Vagina (tissue), 2 donors: Measurements from ENCODE around the gene SBDS. TPM values are rescaled to one million over a fixed set of nuclear protein-coding genes. Genes with fewer than 3 reads are reported as not detected.

Source experiments
- DNase-seq, 2 donors: peaks; one replicate each; pipeline ENCODE4 v3.0.0-alpha.2; 2017; ENCODE audit errors: extremely low spot score in 2 of 2
- H3K27ac ChIP-seq: fragments of 200-600 bp; sonication (generic); one replicate; pipeline ENCODE4 v1.5.1; 2019
- H3K27me3 ChIP-seq: fragments of 200-600 bp; sonication (generic); one replicate; pipeline ENCODE4 v1.5.1; 2019
- H3K36me3 ChIP-seq, 2 donors: fragments of 200-600 bp; sonication (generic); one replicate each; pipeline ENCODE4 v1.5.1; 2017 to 2019
- H3K4me1 ChIP-seq: fragments of 200-600 bp; sonication (generic); one replicate; pipeline ENCODE4 v1.5.1; 2019
- H3K4me3 ChIP-seq, 2 donors: fragments of 200-600 bp; sonication (generic); 1 replicate in 1 of 2; 2 replicates in 1 of 2; pipeline ENCODE4 v1.5.1; 2016 to 2019
- H3K9me3 ChIP-seq: fragments of 200-600 bp; sonication (generic); one replicate; pipeline ENCODE4 v1.5.1; 2019
- CTCF ChIP-seq, 3 experiments: fragments of 450-650 bp in 2 of 3; fragments of 200-600 bp in 1 of 3; sonication (generic) in 1 of 3; IDR thresholded peaks; one replicate each; pipeline ENCODE4 v1.5.1; 2017 to 2019; ENCODE audit warnings: antibody characterized with exemption in 3 of 3, mild to moderate bottlenecking in 2 of 3, moderate library complexity in 2 of 3
- POLR2A ChIP-seq, 2 donors: fragments of 450-650 bp; IDR thresholded peaks; one replicate each; pipeline ENCODE4 v1.6.1; 2017; ENCODE audit warnings: antibody characterized with exemption in 2 of 2, mild to moderate bottlenecking in 2 of 2, moderate library complexity in 2 of 2
- POLR2AphosphoS5 ChIP-seq, 2 donors: sonication (generic); formaldehyde crosslinking; IDR thresholded peaks; one replicate each; pipeline ENCODE4 v1.9.0; 2017; ENCODE audit warnings: antibody characterized with exemption in 2 of 2, mild to moderate bottlenecking in 2 of 2, low read depth in 1 of 2; ENCODE audit not compliant: insufficient read depth in 1 of 2
- intact Hi-C: fragments of 100-400 bp; cut with DNase I; formaldehyde crosslinking; loops from one replicate; pipeline ENCODE4 v1.15.1; 2023
- total RNA-seq: library from RNA; depleted of rRNA; stranded (reverse); fragments of >200 nt; gene quantifications from one replicate; pipeline ENCODE4 v1.2.3, GENCODE V29; 2016

Gene SBDS
- total RNA-seq, 1 donor from 2014 or later = 79.8 TPM

- H3K27me3 ChIP-seq = no peaks in the 10 kb centered on the region
- TF ChIP-seq CTCF (IDR thresholded peaks at IDR 0.05) (no peak), POLR2A (IDR thresholded peaks at IDR 0.05) (no peak), POLR2AphosphoS5 (IDR thresholded peaks at IDR 0.05; ENCODE audit: insufficient read depth in 1 of 2, low read depth in 1 of 2) (no peak)
- H3K27ac ChIP-seq = no peak overlapping the region
- intact Hi-C loops = no loop called here
- no peak for DNase-seq
- H3K4me1 ChIP-seq = no peaks in the 10 kb centered on the region
- no peaks in the 10 kb centered on the region for H3K9me3 ChIP-seq
- peaks cover 0 to 24% of the 10 kb centered on the region in 2 donors for H3K36me3 ChIP-seq
- H3K4me3 ChIP-seq = no peak overlapping the region
Measured at GRCh38 chr7:66961096-66961495, 34.3 kb downstream of the SBDS start.

GRCh38 chr7:66960192-66960591, 35.2 kb downstream of the SBDS start:
- Histone ChIP-seq H3K4me3 (no peak overlapping the region), H3K27ac (no peak overlapping the region), H3K4me1 (no peaks in the 10 kb centered on the region), H3K9me3 (no peaks in the 10 kb centered on the region), H3K27me3 (no peaks in the 10 kb centered on the region), H3K36me3 (peaks cover 0 to 33% of the 10 kb centered on the region in 2 donors)
- TF ChIP-seq POLR2A (IDR thresholded peaks at IDR 0.05) (no peak), POLR2AphosphoS5 (IDR thresholded peaks at IDR 0.05; ENCODE audit: insufficient read depth in 1 of 2, low read depth in 1 of 2) (no peak), CTCF (IDR thresholded peaks at IDR 0.05) (no peak)
- intact Hi-C loops = no loop called here
- DNase-seq = no peak

- intact Hi-C loops = no loop called here
- TF ChIP-seq POLR2A (IDR thresholded peaks at IDR 0.05) (no peak), POLR2AphosphoS5 (IDR thresholded peaks at IDR 0.05; ENCODE audit: insufficient read depth in 1 of 2, low read depth in 1 of 2) (no peak), CTCF (IDR thresholded peaks at IDR 0.05) (no peak)
- no peak overlapping the region for H3K27ac ChIP-seq
- no peaks in the 10 kb centered on the region for H3K9me3 ChIP-seq
- no peak overlapping the region for H3K4me3 ChIP-seq
- H3K36me3 ChIP-seq = peaks cover 0 to 45% of the 10 kb centered on the region in 2 donors
- DNase-seq = no peak
- no peaks in the 10 kb centered on the region for H3K27me3 ChIP-seq
- no peaks in the 10 kb centered on the region for H3K4me1 ChIP-seq
Measured at GRCh38 chr7:66958538-66959350, 36.6 kb downstream of the SBDS start.

- Histone ChIP-seq H3K4me1 (no peaks in the 10 kb centered on the region), H3K9me3 (no peaks in the 10 kb centered on the region), H3K27me3 (no peaks in the 10 kb centered on the region), H3K4me3 (no peak overlapping the region), H3K36me3 (peaks cover 0 to 55% of the 10 kb centered on the region in 2 donors), H3K27ac (no peak overlapping the region)
- TF ChIP-seq POLR2AphosphoS5 (IDR thresholded peaks at IDR 0.05; ENCODE audit: insufficient read depth in 1 of 2, low read depth in 1 of 2) = no peak
- TF ChIP-seq CTCF (IDR thresholded peaks at IDR 0.05) = no peak
- no peak for TF ChIP-seq POLR2A (IDR thresholded peaks at IDR 0.05)
- DNase-seq = no peak
- intact Hi-C loops = no loop called here
Measured at GRCh38 chr7:66957595-66958290, 37.6 kb downstream of the SBDS start.

DNA sequence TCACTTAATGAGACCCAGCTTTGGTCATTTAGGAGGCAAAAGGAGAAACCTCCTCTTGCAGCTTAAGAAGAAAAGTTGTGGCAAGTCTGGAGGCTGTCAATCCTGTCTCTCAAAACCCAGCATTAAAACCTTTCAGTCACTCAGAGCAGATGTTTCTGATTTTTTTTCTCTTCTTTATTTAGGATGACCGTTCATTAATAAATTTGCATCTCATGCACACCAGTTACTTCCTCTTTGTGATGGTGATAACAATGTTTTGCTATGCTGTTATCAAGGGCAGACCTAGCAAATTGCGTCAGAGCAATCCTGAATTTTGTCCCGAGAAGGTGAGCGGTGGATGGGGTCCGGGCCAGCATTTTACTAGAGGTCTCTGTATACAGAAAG, 42.4 kb downstream of the SBDS start:
- Histone ChIP-seq H3K4me1 (no peaks in the 10 kb centered on the region), H3K36me3 (peaks cover 0 to 84% of the 10 kb centered on the region in 2 donors), H3K4me3 (no peak overlapping the region), H3K27me3 (no peaks in the 10 kb centered on the region), H3K9me3 (no peaks in the 10 kb centered on the region), H3K27ac (no peak overlapping the region)
- no peak for TF ChIP-seq CTCF (IDR thresholded peaks at IDR 0.05)
- no peak for TF ChIP-seq POLR2A (IDR thresholded peaks at IDR 0.05)
- TF ChIP-seq POLR2AphosphoS5 (IDR thresholded peaks at IDR 0.05; ENCODE audit: insufficient read depth in 1 of 2, low read depth in 1 of 2) = no peak
- intact Hi-C loops = no loop called here
- no peak for DNase-seq
